Measurements from ENCODE around the gene PDLIM1.

PDLIM1 gene

DNA sequence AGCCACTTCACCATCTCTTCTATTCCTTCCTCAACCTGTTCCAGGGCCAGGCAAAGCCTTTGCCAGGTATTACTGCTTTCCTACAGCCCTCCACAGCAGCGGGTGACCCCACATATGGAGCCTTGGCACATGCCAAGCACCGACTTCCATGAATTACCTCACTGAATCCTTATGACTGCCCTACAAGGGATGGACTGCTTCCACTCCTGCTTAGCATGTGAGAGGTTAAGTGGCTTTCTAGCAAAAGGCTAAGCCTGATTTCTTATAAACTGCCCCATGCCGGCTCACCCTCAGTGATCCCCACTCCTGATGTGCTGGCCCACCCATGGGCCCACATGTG lies 44.0 kb upstream of the PDLIM1 start:
- no peak for DNase-seq (ENCODE audit: low read depth, low spot score)
- TF ChIP-seq, protein P1, sequence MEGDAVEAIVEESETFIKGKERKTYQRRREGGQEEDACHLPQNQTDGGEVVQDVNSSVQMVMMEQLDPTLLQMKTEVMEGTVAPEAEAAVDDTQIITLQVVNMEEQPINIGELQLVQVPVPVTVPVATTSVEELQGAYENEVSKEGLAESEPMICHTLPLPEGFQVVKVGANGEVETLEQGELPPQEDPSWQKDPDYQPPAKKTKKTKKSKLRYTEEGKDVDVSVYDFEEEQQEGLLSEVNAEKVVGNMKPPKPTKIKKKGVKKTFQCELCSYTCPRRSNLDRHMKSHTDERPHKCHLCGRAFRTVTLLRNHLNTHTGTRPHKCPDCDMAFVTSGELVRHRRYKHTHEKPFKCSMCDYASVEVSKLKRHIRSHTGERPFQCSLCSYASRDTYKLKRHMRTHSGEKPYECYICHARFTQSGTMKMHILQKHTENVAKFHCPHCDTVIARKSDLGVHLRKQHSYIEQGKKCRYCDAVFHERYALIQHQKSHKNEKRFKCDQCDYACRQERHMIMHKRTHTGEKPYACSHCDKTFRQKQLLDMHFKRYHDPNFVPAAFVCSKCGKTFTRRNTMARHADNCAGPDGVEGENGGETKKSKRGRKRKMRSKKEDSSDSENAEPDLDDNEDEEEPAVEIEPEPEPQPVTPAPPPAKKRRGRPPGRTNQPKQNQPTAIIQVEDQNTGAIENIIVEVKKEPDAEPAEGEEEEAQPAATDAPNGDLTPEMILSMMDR (IDR thresholded peaks at IDR 0.05; ENCODE audit: insufficient read depth, low read length, missing control alignments), result no peak
- no peak overlapping the region for H3K4me3 ChIP-seq (ENCODE audit: low read depth, low read length)
- ChIA-PET CTCF (interaction anchor here (1.7 kb wide), 1 partner anchor 27 kb away, joined by 4 read pairs; no protein-coding TSS in a partner anchor), POLR2A (no interaction called here)

DNA sequence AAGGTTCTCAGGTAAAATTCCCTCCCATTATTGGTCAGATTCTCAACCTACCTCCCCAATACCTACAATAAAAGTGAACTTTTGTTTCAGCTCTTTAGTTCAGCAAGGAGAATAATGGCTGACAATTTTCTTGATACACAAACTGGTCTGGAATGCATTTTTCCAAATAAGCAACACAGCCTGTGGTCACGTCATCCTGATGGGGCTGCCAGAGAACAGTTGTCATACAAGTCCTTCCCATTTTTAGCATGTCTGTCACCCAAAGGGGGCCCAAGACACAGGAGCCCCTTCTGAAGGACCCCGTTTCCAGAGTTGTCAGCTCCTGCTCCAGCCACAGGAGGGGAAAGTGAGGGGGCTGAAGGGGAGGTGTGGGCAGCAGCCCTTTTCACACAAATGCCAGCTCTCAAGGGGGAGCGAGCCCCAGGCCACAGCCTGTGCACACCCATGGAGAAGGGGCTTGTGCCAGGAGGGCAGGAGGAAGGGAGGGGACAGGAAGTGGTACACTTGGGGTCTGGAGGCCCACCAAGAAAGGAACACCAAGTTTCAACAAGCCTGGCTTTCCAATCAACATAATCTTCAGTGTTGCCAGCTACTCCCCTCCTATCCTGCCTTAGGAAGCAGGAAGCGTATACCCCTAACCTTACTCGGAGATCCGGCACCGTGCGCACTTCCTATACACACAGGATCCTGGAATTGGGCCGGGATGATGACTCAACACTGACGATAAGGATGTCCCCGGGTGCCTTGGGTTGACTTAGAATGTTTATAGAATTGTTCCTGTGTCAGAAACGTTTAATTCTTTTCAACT lies 43.4 kb upstream of the PDLIM1 start:
- no peak overlapping the region for H3K4me3 ChIP-seq (ENCODE audit: low read depth, low read length)
- CTCF ChIA-PET, result interaction anchor here (0.9 to 1.7 kb wide), 4 partner anchors 28 to 132 kb away, joined by 3 to 4 read pairs (median 4); no protein-coding TSS in a partner anchor
- POLR2A ChIA-PET, result no interaction called here
- DNase-seq (ENCODE audit: low read depth, low spot score), result peak; percentile 40
- TF ChIP-seq, protein P1 (IDR thresholded peaks at IDR 0.05; ENCODE audit: insufficient read depth, low read length, missing control alignments), result no peak

DNA sequence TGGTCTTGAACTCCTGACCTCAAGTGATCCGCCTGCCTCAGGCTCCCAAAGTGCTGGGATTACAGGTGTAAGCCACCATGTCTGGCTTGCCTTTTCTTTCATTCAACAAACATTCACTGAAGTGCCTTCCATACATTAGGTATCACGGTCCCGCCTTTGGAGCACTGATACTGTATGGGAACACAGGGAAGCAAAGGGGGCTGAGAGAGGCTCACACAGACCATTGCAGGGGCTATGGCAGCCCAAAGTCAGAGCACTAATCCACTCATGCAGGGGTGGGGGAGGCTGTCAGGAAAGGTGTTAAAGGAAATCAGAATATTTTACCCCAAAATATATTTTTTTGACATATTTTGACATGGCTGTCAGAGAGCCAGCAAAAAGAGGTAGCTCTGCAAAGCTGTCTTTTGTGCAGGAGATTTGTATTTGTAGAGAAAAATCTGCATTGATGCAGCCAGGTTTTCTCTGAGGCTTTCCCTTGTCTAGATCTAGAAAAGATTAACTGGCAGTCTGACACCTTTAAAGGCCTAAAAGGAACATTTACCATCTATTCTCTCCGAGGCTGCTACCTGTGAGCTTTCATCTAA lies 42.0 kb upstream of the PDLIM1 start:
- H3K4me3 ChIP-seq (ENCODE audit: low read depth, low read length), result no peak overlapping the region
- ChIA-PET CTCF (interaction anchor here (0.7 kb wide), 1 partner anchor 369 kb away, joined by 3 read pairs; no protein-coding TSS in a partner anchor), POLR2A (no interaction called here)
- DNase-seq (ENCODE audit: low read depth, low spot score), result no peak
- TF ChIP-seq, protein P1 (IDR thresholded peaks at IDR 0.05; ENCODE audit: insufficient read depth, low read length, missing control alignments), result no peak

DNA sequence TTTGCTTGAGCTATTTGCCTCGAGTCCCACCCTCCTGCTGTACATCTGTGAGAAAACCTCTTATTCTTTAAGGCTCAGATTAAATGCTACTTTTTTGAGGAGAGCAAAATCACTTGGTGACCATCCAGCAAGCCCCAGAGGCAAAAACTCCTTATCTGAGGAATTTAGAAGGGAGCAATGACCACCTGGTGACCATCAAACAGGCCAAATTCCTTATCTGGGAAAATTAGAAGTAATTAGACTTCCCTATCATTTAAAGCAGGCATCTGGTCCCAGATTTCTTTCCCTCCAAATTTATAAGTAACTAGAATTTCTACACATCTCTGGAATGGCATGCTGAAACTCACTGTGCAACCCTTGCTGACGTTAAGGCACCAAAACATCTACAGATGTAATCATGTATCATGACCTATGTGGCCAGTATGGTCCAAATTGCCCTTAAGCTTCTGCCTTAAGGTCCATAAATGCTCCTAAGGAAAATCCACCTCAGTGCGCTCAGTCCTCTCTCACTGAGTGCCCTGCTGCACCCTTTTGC lies 40.9 kb upstream of the PDLIM1 start:
- DNase-seq (ENCODE audit: low read depth, low spot score), result no peak
- ChIA-PET POLR2A (no interaction called here), CTCF (no interaction called here)
- TF ChIP-seq, protein P1 (IDR thresholded peaks at IDR 0.05; ENCODE audit: insufficient read depth, low read length, missing control alignments), result no peak
- no peak overlapping the region for H3K4me3 ChIP-seq (ENCODE audit: low read depth, low read length)

DNA sequence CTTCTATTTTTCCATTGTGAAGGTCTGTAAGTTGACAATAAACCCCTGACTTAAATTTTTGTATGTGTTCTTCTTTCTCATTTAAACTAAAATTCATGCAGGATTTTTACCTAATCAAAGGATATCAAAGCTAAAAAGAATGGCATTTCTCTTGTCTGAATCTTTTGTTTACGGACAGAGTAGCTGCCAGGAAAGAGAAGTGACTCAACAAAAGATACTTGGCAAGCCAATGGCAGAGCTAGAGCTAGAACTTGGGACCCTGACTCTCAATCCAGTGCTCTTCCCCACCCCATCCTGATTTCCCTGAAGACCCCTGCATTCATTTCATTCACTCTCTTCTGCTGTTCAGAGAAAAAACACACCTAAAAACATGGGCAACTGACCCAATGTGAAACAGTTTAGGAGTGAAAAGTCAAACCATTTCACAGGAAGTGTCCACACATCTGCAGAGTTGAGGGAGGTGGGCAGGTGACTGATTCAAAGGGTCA lies 40.2 kb upstream of the PDLIM1 start:
- TF ChIP-seq, protein P1 (IDR thresholded peaks at IDR 0.05; ENCODE audit: insufficient read depth, low read length, missing control alignments), result no peak
- POLR2A ChIA-PET, result no interaction called here
- DNase-seq (ENCODE audit: low read depth, low spot score), result no peak
- H3K4me3 ChIP-seq (ENCODE audit: low read depth, low read length), result no peak overlapping the region
- CTCF ChIA-PET, result no interaction called here

DNA sequence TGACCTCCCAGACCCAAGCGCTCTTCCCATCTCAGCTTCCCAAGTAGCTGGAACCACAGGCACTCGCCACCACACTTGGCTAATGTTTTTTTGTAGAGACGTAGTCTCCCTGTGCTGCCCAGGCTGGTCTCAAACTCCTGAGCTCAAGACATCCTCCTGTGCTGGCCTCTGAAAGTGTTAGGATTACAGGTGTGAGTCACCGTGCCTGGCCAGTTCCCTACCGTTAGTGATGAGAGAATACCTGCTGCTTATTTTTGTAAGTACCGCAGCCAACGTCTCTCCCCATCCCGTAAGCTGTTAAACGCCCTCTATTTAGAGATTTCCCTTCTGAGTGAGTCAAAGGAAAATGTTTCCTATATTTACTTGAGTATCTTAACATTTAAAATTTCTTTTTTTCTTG lies 38.5 kb upstream of the PDLIM1 start:
- DNase-seq (ENCODE audit: low read depth, low spot score), result no peak

More for the DNA sequence above, 38.5 kb upstream of the PDLIM1 start:
- ChIA-PET POLR2A (no interaction called here), CTCF (interaction anchor here (0.7 to 1.5 kb wide), 4 partner anchors 35 to 86 kb away, joined by 3 to 4 read pairs (median 4); no protein-coding TSS in a partner anchor)
- TF ChIP-seq, protein P1 (IDR thresholded peaks at IDR 0.05; ENCODE audit: insufficient read depth, low read length, missing control alignments), result no peak
- H3K4me3 ChIP-seq (ENCODE audit: low read depth, low read length), result no peak overlapping the region

All from AG04449 (cell line).